SKM-1 (cell line): Measurements from ENCODE around the gene SV2C.
"Not testable (repeated sequence)": the region's sequence is repeated elsewhere in the genome, so short reads cannot be mapped to it uniquely, and the experiment has no call there.

Source experiments
- DNase-seq: peaks from one replicate; lab custom pipeline; 2025; ENCODE audit not compliant: unreplicated experiment; lab: John Stamatoyannopoulos, UW

Gene SV2C, protein sequence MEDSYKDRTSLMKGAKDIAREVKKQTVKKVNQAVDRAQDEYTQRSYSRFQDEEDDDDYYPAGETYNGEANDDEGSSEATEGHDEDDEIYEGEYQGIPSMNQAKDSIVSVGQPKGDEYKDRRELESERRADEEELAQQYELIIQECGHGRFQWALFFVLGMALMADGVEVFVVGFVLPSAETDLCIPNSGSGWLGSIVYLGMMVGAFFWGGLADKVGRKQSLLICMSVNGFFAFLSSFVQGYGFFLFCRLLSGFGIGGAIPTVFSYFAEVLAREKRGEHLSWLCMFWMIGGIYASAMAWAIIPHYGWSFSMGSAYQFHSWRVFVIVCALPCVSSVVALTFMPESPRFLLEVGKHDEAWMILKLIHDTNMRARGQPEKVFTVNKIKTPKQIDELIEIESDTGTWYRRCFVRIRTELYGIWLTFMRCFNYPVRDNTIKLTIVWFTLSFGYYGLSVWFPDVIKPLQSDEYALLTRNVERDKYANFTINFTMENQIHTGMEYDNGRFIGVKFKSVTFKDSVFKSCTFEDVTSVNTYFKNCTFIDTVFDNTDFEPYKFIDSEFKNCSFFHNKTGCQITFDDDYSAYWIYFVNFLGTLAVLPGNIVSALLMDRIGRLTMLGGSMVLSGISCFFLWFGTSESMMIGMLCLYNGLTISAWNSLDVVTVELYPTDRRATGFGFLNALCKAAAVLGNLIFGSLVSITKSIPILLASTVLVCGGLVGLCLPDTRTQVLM

DNA sequence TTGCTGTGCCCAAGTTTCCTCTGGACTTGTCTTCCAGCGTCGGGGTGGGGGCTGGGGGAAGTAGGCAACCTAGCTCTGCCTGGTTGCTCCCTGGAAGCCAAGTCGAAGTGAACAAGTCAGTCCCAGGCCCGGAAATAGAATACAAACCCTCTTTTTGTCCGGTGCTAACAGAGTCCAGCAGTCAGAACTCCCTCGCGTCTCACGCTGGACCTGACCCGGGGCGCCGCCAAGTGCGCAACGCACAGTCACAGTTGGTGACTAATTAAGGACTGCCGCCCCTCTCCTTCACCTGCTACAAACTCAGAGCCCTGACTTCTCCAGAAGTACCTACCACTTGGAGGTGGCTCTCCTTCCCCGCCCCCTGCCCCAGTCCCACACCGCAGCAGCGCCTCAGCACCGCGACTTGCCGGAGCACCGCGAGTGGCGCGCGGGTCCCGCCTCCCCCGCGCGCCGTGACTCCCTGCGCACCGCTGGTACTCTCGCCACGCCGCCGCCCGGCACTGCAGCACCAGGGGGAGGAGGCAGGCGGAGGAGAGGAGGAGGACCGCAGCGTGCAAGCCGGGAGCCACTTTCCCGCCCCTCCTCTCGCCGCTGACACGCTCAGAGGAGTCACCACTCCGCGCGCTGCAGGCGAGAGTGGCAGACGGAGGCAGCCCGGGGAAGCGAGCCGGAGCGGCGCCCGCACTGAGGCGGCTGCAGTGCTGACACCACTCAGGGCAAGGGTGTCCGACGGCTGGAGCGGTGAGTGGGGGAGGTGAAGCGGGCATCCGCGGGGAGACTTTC is at the start of gene SV2C:
Gene SV2C (plus strand): TSS at position 612 of the 783 bp plus-strand sequence. CDS start 48,368 bp downstream, outside the sequence.
- no peak for DNase-seq

DNA sequence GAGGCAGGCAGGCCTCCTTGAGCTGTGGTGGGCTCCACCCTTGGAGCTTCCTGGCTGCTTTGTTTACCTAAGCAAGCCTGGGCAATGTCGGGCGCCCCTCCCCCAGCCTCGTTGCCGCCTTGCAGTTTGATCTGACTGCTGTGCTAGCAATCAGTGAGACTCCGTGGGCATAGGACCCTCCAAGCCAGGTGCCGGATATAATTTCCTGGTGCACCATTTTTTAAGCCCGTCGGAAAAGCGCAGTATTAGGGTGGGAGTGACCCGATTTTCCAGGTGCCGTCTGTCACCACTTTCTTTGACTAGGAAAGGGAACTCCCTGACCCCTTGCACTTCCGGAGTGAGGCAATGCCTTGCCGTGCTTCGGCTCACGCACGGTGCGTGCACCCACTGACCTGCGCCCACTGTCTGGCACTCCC is 45.4 kb upstream of the SV2C start:
- not testable (repeated sequence) for DNase-seq

DNA sequence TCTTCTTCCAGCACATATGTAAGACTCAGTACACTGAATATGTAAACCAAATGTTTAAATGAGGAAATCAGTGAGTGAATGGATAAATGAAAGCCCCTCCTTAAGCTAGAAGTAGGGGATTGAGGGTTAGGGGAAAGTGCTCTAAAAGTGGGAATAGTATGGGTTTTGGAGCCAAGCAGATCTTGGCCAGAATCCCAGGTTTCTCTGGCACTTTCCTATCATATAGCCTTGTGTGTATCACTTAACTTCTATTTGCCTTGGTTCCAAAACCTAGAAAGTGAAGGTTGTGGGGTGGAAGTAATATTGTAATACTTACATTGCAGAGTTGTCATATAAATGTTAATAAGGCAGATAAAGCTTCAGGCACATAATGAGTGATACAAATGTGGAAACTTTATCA is 45.0 kb upstream of the SV2C start:
- DNase-seq, result no peak

DNA sequence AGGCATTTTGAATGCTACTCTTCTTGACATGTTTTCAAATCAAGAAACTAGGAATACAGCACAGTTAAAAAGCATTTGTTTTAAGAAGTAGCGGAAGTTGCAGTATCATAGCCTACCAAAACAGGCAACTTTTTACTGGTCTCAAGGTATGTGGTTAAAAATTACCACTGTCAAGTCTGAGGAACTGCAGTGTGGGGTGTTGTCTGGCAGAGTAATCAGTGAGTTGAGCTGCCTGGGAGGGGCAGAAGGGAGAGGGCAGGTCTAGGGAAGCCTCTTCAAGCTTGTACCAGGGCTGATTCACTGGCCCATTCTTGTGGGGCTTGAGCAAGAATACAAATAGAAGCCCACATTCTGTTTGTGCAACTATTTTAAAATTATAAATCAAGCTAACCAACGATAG is 42.4 kb upstream of the SV2C start:
- DNase-seq, result no peak

DNA sequence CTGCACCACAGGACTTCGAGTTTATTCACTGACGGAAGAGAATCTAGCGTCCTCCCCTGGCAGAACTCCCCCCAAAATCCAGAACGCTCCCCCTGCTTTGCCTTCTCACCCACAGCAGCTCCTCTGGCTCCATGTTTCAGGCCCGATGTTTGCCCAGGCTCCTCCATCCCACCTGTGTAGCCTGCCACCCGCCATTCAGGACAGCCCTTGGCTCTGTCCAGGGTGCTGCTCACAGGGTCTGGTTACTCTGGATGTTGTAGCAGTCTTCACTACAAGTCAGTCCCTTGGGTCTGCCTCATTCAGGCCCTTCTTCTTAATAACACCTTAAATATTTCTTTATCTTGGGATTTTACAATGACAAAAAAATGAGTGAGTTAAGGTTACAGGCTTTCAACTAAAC is 41.3 kb upstream of the SV2C start:
- no peak for DNase-seq

DNA sequence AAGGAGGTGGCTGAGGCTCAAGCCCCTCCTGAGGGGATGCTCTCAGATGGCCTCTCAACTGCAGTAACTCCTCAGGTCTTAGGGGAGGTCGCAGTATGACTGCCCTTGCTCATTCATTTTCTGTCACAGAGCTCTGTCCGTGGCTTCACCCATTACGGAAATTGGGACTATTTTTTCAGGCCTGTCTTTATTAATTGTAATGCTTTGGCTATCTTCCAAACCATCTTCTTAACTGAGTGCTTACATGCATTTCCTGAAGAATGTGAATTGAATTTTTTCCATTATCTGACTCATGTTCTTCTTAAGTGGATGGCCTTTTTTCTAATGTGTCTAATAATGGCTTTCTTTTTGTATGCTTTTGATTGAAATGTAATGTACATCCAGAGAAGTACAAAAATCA is 36.4 kb upstream of the SV2C start:
- DNase-seq, result no peak

DNA sequence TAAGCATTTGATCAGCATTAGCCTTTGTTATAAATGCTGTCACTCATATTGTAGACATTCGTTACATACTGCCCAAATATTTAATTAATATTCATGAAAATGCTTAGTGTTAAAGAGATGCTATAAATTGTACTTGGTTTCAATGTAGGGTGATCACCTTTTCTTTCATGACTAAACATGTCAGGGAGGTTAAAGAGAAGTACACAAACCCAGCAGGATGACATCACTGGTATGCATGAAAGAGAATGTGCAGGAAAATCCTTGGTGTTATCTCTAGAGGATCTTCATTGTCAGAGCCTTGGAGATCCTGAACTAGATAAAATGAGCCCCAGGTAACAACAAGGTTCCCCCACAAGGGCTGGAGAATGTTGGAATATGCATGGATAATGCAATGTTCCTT is 33.0 kb upstream of the SV2C start:
- no peak for DNase-seq

DNA sequence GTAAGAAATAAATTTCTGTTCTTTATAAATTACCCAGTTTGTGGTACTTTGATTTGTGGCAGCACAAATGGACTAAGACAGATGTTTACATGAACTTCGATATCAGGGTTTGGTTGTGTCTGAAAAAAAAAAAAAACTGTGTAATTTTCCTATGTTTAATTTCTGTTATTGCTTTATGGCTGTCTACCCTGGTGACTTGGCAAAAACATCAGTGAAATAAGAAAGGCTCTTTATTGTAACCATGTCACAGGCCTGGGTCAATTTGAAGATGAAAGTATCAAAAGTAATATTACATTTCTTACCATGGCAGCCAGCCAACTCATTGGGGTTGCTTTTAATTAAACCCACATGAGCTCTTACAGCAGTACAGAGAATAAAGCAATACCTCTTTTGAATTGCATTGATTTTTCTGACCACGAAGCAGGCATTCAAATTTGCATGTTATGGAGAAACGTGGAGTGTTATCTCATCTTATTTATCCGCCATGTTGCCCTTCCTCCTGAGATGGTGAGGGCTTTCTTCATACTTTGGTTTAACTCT is 20.6 kb upstream of the SV2C start:
- no peak for DNase-seq

DNA sequence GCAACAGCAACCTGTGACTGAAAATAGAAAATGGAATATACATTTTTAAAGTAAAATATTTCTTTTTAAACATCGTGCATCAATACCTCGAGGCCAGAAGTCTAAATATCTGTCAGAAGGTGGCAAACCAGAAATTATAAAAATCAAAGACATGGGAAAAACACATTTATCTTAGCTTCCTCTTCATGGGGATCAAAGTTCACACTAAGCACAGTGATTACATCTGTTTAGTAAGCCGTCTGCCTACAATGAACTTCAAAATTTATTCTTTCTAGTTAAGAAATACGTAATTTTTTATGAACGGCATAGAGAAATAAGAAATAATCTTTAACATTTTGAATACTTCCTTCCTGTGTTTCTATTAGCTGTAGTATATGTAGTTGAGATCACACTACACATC is 17.9 kb upstream of the SV2C start:
- no peak for DNase-seq

DNA sequence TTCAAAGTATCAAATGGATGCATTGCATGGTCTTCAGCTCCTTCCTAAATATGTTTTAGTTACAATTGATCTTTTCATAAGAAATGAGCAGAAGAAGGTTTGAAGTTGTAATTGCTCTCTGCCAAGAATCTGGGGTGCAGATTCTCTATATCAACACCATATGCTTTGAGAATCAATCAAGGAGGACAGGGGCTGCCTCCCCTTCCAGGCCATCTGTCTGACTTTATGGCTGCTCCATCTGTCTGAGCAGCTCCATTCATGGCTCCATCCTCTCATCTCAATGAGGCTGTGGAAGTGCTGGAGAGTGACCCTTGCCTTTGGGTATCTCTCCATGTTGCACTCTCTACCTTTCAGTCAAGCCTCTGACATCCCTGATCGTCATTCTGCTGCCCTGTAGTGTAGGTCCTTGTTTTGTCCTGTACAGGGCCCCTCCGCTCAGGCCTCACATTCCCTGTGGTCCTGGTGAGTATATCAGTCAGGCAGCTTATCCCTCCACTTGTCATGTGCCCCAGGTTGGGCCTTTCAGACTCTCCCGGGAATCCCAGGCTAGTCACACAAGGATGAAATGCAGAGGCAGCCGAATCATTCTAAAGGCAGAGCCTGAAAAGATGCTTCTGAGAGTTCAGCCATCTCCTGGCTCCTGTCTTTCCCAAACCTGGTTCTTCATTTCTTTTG is 14.0 kb upstream of the SV2C start:
- DNase-seq, result no peak

DNA sequence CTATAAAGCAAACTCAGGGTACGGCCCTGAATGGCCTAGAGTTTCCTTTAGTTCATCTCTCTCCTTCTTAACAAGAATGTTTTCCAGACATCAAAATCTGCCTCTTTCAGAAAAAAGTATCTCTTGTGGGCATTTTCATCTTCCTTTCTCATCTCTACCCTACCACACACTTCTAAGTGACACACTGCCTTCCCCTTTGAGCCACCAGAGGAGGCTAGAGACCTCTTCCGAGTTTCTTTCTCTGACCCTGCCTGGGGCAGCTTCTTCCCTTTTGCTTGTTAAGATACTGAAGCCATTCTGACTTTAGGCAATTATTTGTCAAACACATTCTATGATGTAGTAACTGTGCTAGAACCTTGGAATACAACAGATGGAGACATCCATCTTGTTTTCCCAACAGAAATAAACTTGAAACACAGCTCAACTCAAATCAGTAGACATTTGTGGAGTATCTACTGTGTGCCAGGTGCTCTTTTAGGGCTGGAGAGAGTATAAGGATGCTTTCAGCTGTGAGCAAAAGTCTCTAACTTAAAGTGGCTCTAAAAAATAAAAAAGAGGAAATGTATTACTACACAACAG is 8.6 kb upstream of the SV2C start:
- DNase-seq, result no peak

DNA sequence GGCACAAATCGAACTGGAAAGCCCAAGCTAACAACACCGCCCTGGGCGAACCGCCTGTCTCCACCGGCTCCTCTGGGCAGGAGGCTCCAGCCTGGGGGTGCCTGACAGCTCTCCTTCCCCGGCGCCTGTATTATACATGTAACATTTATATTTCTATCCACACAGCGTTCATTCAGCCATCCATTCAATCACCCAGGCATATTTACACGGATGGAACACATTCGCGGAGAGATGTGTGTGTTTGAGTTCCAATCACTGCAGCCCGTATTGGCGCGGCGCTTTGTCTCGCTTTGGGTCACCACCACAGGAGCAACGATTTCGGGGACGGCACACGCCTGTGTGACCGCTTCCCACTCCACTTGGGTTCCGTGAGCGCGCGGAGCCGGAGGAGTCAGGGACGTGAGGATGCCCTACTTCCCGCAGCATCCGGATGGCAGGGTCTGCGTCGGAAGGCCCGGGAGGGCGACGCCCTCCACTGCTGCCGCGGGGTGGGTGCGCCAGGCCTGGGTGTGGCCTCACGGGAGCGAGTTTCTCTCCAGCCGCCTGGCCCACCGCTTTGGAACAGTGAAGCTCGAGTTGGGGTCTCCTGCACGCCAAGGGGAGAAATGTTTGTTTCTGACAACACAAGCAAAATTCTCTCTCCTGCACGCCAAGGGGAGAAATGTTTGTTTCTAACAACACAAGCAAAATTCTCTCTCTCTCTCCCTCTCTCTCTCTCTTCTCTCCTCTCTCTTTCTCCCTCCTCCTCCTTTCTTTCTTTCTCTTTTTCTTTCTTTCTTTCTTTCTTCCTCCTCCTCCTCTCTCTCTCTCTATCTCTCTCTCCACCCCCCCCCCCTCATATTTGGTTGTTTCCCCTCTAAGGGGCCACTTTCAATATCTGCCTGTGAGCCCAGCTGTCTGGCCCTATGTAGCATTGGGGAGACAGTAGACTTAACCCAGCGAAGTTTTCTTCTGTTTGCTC is 1.1 kb upstream of the SV2C start:
- DNase-seq, result no peak

DNA sequence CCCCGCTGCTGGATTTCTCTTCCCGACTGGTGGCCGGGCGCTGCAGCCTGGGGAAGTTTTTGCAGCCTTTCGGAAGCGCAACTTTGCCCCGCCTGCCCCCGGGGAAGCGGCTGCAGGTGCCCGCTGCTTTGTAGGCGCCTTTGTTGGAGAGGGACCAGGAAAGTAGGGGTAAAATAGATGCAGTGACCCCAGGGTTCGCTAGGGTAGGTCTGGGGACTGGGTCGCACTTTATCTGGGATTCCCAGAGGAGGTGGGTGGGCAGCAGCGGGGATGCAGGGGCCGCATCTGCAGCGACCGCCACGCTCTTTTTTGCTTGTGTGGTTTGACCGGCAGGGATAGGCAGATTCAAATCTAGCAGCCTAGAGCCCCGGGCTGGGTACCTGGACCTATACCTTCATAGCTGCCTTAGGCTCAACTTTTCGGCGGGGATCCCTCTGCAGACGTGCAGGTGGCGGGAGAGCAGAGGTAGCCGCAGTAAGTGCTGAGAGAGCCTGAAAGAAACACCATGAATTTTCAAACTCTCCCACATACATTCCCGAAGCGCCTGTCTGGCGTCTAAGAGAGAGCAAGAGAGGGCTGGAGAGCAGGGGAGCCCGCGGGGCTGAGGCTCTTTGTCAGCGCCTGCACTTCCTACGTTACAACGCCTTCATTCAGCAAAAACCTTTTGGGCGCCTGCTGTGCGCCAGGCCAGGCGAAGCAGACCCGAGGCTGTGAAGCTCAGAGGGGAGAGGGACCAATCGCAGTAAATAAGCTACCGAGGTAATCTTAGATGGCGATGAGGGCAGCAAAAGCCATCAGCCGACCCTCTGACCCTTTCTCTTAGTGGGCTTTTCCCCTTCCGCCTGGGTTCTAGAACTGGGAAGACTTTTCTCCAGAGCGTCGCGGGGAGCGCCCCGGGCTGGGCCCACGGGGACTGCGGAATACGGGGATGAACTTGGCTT is 642 bp downstream of the SV2C start:
- no peak for DNase-seq

DNA sequence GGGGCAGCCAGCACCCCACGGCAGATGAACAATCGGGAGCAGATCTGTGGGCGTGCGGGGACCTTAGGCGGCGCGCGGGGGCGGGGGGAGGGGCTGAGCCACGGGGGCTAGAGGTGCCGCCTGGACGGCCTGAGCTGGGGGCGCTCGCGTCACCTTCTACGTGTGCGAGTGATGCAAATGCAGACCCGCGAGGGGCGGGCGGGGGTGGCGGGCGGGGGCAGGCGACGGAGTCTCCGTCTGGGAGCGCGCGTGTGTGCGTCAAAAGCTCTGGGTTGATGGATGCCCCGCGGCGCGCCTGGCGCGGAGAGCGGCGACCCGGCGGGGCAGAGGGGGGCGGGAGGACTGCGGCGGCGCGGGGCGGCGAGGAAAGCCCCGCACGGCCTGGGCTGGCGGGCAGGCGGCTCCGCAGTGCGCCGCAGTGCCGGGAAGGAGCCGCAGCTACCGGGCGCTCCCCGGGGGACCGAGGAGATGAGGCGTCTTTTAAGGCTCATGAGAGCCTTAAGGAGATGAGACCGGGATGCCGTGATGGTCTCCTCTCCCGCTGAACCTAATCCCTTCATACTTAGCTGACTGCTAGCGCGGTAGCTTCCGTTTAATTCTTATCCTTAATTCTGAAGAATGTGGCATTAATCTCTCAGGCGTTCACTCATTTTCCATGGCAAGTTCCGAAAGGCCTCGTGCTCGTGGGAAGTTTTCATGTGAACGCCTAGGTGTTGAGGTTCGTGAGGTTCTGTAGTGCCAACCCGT is 1.5 kb downstream of the SV2C start:
- no peak for DNase-seq

DNA sequence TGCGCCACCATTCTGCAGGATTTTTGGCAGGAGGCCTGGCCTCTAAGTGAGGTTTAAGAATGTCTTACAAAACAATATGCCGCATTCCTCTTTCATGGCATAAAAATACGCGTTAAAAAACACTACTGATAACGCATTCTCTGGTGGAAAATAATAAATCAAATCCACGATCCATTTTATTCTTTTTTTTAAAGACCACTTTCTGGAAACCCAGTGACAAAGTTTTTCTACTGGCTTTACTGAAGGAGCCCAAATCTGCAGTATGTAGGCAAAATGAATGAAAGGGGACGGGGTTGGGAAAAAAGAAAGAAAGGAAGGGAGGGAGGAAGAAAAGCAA is 2.0 kb downstream of the SV2C start:
- DNase-seq, result no peak

DNA sequence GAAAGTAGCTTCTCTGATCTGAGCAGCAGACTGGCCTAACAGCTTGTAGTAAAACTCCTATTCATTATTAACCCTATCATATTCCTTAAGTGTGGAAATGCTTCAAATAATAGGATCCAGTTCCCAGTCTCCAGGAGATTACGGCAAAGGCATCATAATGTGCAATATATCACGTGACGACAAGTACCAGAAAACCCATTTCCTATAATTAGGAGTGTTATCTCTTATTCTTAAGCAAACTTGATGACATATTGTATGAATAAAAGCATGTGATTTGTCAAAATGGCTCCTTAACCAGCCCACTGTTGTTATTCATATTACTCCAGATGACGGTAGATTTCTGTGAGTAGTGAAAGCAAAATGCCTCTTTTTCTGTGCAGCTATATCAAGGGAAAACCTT is 2.9 kb downstream of the SV2C start:
- DNase-seq, result no peak

DNA sequence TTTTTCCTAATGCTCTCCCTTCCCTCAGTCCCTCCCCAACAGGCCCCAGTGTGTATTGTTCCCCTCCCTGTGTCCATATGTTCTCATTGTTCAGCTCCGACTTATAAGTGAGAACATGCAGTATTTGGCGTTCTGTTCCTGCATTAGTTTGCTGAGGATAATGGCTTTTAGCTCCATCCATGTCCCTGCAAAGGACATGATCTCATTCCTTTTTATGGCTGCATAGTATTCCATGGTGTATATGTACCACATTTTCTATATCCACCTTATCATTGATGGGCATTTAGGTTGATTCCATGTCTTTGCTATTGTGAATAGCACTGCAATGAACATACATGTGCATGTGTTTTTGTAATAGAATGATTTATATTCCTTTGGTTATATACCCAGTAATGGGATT is 6.0 kb downstream of the SV2C start:
- DNase-seq, result not testable (repeated sequence)

DNA sequence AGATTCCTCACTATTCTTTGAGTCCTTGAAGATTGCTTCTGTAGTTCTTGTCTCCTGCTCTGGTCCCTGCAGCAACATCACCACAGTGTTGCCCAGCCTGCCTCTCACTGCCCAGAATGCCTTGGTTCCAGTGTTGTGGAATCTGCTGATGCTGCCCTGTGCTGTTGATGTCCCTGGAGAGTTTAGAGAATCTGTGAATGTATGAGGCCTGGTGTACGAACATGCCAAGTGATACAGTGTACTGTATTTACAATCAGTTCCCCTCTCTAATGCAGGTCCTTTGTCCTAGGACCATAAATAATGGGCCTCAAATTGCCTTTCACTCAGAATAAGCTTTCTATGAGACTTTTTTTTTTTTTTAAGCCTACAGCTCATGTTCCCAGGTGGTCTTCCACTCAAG is 8.2 kb downstream of the SV2C start:
- no peak for DNase-seq
